ENCODE measurements around the gene PEX13.
A peak's percentile ranks its signal among the peaks of the same experiment; 100 is the strongest.

PEX13 gene

DNA sequence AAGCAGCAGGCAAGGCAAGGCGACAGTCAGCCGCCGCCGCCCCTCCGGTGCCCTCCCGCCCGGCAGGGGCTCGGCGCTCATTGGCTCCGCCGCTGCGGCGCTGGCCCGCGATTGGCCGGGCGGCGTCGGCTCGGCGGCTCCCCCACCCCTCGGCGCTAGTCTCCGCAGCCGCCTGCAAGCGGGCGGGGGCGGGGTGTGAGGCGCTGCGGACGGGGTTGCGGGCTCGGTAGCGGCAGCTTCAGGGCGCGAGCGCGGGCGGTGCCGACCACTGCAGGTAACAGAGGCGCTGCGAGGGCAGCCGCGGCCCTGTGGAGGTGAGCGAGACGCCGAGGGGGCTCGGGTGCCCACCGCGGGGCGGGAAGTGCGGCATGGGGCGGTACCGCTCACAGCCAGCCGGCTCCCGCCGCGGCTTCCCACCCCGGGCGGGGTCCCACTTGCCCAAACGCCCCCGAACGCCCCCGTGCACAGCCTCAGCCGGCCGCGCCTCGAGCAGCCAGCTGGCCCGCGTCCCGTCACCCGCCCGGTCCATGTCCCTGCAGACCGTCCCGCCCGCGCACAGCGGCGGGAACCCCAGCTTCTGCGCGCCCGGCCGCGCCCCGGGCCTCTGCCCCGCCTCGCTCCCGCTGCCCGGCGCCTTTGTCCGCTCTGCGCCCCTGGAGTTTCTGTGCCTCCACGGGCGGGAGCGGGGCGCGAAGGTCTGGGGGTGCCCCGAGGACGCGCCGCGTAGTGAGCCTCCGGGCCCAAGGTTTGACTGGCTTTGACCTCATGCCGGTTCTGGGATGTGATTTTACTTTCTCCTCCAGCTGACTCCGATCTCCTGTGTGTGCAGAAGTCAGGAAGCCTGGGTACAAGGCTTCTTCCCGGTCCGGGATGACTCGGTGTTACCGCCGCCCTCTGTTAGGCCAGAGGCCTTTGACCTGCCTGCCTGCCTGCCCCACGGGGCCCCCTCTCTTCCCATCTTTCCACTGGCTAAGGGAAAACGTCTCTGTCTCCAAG lies 48.5 kb downstream of the PEX13 start, which contains the start of gene SANBR:
Gene SANBR, plus strand, starts transcription at position 158 of the 996 bp plus-strand sequence. CDS start 4,480 bp downstream, outside the sequence.
- peak; percentile 93 for DNase-seq (ENCODE audit: low spot score)

DNA sequence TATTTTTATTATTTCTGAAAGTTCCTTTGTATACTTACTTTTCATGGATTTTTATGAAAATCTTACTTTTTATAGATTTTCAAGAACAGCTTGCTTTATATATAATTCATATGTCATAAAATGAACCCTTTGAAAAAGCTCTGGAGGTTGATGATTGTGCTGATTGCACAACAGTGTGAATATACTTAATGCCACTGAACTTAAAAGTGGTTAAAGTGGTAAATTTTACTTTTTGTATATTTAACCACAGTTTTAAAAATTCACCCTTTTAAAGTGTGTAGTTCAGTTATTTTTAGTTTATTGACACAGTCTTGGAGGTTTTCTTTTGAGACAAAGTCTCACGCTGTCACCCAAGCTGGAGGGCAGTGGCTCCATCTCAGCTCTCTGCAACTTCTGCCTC lies 56.6 kb downstream of the PEX13 start:
- DNase-seq (ENCODE audit: low spot score) = no peak

DNA sequence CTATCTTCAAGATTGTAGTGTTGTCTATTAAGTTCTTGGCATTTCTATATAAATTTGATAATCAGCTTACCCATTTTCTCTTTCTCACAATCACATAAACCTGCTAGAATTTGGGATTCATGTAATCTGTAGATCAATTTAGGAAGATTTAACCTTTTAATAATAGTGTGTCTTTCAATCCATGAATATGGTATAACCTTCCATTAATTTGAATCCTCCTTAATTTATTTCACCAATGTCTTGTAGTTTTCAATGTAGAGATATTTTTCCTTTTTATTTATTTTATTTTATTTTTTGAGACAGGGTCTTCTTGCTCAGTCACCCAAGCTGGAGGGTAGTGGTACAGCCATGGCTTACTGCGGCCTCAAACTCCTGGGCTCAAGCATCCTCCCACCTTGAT lies 68.4 kb downstream of the PEX13 start:
- DNase-seq (ENCODE audit: low spot score) = no peak

DNA sequence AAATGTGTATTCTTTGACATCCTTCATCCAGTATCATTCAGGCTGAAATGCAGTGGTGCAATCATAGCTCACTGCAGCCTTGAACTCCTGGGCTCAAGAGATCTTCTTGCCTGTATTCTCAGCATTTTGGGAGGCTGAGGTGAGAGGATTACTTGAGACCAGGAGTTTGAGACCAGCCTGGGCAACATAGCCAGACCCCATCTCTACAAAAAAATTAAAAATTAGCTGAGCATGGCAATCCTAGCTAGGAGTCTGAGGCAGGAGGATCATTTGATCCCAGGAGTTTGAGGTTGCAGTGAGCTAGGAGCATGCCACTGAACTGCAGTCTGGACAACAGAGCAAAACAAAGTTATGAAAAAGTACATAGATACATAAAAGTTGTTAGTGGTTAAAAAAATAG lies 72.3 kb downstream of the PEX13 start:
- no peak for DNase-seq (ENCODE audit: low spot score)

DNA sequence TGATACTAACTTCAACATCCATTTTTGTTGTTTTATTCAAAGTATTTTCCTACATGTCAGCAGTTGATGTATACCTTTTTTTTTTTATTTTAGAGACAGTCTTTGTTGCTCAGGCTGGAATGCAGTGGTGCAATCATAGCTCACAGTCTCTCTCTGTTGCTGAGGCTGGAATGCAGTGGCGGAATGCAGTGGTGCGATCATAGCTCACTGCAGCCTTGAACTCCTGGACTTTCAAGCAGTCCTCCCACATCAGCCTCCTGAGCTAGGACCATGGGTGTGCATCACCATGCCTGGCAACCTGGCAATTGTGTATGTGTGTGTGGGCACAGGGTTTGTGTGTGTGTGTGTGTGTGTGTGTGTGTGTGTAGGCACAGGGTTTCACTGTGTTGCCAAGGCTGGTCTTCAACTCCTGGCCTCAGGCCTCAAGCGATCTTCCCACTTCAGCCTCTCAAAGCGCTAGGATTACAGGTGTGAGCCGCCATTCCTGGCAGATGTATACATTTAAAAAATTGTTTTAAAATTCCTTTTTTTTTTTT lies 72.9 kb downstream of the PEX13 start:
- no peak for DNase-seq (ENCODE audit: low spot score)

DNA sequence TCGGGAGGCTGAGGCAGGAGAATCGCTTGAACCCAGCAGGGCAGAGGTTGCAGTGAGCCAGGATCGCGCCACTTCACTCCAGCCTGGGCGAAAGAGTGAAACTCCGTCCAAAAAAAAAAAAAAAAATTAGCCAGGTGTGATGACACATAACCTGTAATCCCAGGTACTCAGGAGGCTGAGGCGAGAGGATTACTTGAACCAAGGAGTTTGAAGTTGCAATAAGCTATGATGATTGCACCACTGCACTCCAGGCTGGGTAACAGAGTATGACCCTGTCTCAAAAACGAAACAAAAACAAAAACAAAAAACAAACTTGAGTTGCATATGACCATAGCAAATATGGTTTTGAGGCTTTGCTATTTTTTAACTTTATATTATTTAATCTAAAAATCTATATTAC lies 74.0 kb downstream of the PEX13 start:
- no peak for DNase-seq (ENCODE audit: low spot score)

DNA sequence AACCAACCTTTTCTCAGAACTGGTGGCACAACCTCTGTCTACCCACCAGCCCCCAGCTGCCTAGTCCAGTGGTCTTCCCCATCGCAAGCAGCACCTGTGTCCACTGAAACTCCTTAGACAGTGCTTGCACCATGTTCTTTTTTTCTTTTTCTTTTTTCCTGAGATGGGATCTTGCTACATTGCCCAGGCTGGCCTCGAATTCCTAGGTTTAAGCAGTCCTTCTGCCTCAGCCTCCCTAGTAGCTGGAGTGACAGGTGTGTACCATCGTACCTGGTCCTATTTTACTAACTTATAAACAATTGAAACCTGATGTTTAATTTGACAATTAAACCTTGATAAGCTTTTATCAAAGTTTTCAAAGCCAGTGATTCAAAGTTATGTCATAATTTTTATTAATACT lies 78.9 kb downstream of the PEX13 start:
- DNase-seq (ENCODE audit: low spot score) = no peak

DNA sequence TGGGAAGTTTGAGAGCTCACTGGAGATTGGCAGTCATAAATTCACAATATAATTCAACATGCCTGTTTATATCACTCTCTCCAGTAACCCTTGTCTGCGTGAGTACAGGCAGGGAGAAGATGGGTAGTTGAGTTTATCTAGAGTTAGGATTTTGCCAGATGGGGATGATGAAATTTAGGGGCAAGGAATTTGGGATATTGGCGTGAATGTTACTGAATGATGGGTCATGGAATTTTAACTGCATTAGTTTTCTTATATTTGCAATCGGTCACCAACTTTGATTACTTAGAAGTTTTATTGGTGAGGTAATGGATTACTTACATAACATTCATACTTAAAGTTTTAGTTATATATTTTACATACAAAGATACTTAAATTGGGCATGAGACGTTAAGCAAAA lies 83.3 kb downstream of the PEX13 start:
- no peak for DNase-seq (ENCODE audit: low spot score)
